Measurements from ENCODE around the gene DPP10. TPM values are rescaled to one million over a fixed set of nuclear protein-coding genes. Genes with fewer than 3 reads are reported as not detected.
"Not testable (repeated sequence)": the region's sequence is repeated elsewhere in the genome, so short reads cannot be mapped to it uniquely, and the experiment has no call there.

DPP10 gene
- 0.05 and 1.8 TPM in 2 replicates for polyA plus RNA-seq (2014; cell fraction: cytosol; rRNA removed)
- polyA plus RNA-seq (2014; cell fraction: nucleus; rRNA removed) = not detected in 2 replicates

DNA sequence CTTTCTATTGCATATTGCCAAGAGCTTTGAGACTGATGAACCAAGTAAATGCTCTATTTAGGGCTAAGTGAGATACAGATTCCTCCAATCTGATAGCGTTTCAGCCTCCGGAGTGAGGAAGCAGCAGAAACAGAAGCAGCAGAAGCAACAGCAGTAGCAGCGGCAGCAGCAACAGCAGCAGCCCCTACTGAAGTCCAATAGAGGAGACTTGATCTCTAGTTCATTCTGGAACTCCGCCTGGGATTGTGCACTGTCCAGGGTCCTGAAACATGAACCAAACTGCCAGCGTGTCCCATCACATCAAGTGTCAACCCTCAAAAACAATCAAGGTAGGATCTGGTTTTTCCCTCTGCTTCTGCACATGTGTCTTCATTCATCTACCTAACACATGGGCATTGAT is at the start of gene DPP10:
Gene DPP10, plus strand, starts transcription at position 132 of the 400 bp plus-strand sequence.
- DNase-seq (ENCODE audit: low spot score) = no peak

DNA sequence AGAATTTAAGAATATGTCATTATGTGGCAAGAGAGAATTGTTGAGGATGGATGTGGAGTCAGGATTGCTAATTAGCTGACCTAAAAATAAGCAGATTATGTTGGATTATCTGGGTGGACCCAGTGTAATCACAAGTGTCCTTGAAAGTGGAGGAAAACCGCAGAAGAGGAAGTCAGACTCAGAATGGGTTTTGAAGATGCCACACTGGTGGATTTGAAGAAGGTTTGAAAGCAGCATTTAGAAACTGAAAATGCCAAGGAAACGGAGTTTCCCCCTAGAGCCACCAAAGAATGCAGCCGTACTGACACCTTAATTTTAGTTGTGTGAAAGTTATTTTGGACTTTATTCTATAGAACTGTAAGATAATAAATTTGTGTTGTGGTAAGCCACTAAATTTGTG is 41.6 kb upstream of the DPP10 start:
- no peak for DNase-seq (ENCODE audit: low spot score)

DNA sequence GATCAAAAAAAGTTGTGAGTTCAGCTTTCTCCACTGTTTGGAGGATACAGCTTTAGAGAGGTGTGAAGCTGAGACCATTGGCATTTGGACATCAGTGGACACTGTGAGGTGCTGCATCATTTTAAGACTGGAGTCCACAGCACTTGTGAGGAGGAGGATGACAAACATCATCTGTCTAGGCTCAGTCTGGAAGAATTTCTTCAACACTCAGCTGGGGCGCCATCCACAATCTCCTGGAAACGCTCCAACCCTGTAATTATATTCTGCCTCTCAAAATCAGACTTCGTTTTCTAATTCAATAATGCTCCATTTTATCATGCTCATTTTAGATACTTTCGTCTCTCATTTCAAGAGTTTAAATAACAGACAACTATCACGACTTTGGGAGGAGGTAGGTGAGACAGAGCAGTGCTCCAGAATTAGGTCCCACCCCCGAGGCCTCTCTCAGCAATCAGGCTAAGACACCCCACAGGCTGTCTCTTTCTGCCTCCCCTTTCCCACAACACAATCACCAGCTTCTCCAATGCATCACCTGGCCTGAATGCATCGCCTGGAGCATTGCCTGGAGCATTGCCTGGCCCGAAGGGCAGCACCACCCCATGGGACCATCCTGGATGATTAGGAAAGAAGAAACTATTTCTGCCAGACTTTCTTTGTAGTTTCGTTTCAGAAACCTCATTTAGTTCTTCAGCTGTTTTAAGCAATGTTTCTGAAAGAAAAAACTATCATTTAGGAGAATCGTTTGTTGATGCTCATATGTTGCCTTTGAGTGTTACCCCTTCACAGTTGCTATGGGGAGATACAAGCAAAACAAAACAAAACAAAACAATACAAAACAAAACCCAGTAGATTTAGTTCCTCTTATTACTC is 37.0 kb upstream of the DPP10 start:
- no peak for DNase-seq (ENCODE audit: low spot score)

DNA sequence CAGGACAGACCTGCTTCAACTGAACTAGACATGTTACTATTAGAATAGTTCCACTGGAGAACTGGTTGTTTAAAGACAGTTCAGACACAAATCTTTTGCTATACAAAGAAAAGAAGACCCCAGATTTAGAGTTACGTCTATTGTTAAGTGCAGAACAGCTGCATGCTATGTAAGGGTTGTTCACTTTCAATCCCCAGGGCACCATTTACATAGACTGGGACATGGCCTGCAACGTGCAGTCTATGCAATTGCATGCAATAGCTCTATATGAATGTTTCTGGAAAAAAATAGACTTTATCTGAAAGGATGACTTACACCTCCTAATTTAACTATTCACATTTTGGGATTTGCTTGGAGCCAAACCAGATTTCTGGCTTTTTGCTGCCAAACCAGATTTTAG is 36.1 kb upstream of the DPP10 start:
- no peak for DNase-seq (ENCODE audit: low spot score)

DNA sequence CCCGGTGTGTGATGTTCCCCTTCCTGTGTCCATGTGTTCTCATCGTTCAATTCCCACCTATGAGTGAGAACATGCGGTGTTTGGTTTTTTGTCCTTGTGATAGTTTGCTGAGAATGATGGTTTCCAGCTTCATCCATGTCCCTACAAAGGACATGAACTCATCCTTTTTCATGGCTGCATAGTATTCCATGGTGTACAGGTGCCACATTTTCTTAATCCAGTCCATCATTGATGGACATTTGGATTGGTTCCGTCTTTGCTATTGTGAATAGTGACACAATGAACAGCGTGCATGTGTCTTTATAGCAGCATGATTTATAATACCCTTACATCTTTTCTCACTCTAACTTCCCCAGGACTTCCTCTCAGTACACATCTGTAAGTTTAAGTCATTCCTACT is 35.1 kb upstream of the DPP10 start:
- DNase-seq (ENCODE audit: low spot score) = not testable (repeated sequence)

DNA sequence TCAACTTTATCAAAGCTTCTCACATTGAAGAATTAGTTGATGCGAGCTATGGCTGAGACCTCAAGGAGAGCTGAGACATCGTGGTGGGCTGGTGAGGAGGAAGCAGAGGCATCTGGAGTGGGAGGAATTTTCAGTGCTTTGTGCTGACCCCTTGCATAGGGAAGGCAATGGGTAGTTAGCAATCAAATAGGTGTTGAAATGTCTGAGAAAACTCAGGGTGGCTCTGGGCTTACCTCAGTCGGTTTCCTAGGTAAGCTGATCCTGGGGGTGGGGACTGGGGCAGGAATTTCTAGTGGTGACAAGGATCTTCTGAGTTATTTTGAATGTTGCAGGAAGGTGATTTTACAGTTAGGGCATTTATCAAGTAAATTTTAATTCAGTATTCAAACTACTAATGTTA is 20.7 kb upstream of the DPP10 start:
- DNase-seq (ENCODE audit: low spot score) = no peak

DNA sequence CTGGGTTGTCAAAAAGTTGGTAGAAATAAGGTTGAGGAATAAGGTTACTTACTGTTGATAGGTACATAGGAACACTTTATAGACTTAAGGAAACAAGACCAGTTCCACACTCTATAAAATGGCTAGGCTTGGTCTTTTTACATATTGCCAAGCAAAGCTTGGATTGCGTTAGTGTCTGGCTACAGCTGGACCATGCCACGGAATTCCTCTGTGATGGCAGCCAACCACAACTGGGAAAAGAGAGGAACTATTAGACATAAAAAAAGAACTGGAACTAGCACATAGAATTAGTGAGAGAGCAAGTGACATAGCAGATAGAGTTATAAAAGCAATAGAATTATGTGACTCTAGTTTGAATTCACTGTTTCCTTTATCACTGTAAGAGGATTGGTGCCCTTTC is 17.7 kb upstream of the DPP10 start:
- DNase-seq (ENCODE audit: low spot score) = no peak

DNA sequence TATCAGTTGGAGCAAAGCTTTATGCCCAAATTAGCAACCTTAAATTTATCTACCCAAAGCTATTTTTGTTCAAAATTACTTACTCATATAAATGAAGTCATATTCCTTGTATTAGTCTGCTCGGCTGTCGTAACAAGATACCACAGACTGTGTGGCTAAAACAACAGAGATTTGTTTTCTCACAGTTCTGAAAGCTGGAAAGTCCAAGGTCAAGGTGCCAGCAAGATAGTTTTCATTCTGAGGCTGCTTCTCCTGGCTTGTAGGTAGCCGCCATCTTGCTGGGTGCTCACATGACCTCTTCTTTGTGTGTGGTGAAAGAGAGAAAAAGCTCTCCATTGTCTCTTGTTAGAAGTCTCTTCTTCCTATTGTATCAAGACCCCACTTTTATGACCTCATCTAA is 15.7 kb upstream of the DPP10 start:
- no peak for DNase-seq (ENCODE audit: low spot score)

DNA sequence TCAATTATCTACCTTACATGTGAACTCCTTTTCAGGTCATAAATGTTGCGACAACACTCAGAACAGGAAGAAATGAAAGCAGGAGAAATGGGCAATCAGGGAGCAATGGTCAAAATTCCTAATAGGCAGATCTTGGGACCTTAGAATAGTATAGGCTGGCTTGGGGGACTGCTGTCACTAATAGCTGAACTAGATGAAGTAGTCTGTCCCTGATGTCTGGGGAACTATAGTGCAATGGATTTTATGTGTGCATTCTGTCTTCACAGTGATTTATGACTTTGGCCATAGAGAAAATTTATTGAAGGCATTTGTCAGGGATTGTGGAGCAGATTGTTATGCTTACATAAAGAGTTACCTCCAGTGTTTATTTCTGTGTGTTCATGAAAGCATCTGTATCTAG is 6.1 kb upstream of the DPP10 start:
- no peak for DNase-seq (ENCODE audit: low spot score)

DNA sequence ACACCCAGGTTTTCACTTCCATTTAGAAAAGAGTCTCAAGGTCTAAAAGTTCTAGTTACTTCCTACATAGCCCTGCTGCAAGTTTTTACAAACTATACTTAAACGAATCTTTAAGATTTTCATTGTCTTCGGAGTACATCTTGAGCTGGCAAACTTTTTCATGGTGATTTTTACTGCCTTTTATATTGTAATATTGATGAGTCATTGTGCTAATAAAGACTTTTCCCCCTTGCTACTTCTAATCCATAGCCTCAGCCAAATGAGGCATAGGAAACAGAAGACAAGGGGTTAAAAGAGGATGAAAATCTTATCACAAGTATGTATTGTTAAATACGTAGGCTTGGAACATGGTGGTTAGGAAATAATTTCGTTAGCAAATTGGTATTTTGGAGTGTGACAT is 4.1 kb downstream of the DPP10 start:
- no peak for DNase-seq (ENCODE audit: low spot score)

DNA sequence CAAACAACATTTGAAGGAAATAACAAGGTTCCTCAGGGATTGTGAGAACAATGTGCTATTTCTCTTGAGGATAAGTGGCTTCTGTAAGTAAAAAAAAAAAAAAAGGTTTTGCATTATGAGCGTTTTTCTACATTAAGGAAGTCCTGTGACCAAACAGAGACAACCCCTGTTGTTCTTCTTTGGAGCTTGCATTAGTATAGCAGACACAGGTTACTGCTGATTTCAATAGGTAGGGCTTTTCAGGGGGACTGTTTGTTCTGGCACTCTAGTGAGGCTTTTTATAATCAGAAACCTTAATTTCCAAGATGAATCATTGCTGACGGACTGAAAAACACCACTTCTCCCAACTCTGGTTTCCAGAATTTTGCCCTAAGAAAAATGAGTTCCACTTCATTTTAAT is 8.2 kb downstream of the DPP10 start:
- no peak for DNase-seq (ENCODE audit: low spot score)

DNA sequence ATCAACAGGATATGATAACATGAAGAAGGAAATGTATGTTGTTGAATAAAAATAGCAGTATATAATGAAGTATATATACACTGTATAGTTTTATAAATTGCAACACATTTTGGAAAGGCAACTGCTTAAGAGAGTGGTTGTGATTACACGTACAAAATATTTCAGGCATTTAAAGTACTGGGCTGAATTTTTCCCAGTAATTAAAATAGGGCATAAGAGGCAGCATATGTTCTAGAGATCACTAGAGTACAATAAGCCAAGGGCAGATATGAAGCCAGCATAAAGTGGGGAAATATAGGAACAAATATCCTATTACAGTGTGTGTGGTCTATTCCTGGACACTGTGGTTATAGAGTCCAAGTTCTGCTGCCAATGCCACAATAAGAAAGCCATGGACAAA is 14.1 kb downstream of the DPP10 start:
- DNase-seq (ENCODE audit: low spot score) = no peak

DNA sequence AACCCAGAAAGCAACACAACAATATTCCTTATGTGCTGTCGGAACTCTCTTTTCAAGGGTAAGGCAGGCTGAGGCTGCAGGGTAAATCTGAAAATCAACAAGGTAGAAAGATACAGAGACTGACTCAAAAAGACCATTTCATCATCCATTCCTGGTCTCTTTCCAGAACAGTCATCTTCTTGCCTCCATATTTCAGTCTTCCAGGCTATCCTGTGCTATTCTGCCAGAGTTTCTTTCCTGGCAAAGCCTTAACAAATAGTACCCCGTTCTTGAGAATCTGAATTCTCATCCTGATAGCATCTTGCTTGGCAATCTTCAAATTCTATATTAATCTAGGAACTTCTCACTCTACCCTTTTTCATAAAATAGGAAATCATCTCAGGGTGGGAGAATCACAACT is 15.5 kb downstream of the DPP10 start:
- no peak for DNase-seq (ENCODE audit: low spot score)

DNA sequence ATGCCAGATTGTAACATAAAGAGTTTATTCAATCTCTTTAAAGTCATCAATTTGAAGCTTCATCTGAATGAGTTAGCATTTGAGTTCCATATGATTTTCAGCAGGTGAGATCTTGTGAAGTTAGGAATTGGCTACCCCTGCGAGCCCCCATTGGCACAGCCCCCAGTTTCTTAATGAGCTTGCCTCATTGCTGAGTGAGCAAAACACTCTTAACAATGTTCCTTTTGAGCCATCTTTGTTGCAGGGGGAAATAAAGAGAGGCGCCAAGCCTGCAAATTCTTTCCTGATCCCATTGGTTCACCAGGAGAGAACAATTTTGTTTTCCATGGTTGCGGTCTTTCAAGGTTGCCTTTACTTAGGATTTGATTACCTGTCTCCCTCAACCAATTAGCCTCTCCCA is 18.7 kb downstream of the DPP10 start:
- no peak for DNase-seq (ENCODE audit: low spot score)

DNA sequence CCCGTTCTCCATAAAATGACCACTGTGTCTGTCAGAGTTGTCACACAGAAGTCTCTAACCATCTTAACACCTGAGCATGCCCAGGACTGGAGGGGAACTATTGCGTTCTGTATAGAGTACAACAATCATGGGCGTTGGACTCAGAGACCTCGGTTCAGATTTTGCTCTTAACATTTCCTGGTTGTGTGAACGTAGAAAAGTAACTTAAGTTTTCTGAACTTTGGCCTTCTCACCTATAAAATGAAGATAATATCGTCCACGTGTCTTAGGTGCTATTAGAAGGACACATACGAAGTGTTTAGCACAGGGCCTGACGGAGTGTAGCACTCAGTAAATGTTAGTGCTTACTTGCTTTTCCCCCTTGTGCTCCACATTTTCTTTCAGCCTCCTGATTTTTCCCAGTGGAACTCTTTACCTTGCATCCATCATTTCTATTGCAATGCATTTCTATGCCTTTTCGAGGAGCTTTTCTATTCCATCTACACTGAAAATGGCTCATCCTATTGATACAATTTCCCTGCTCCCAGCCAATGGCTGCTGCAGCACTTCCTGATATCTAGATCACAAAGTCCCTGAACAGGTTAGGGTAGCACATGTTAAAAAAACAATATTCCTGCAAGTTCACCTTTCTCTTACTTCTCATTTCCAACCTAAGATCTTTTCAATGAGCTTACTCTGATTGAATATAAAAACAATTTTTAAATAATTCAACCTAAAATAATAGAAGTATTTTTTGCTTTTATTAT is 22.7 kb downstream of the DPP10 start:
- no peak for DNase-seq (ENCODE audit: low spot score)

DNA sequence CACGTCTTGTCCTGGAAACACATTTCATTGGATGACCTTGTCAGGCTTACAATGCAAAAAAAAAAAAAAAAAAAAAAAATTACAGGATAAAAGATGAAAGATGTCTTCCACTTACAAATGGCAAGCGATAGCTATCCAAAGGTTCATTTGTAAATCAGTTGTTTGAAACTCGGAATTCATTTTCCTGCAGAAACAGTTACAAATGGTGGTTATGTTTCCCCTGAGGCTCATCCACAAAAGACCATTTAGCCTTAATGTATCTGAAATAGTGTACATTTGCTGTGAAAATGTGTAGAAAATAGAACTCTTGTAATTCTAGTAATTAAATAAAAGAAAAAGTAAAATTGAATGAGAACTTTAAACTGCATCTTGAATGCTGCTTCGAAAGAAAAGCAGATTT is 25.9 kb downstream of the DPP10 start:
- no peak for DNase-seq (ENCODE audit: low spot score)

DNA sequence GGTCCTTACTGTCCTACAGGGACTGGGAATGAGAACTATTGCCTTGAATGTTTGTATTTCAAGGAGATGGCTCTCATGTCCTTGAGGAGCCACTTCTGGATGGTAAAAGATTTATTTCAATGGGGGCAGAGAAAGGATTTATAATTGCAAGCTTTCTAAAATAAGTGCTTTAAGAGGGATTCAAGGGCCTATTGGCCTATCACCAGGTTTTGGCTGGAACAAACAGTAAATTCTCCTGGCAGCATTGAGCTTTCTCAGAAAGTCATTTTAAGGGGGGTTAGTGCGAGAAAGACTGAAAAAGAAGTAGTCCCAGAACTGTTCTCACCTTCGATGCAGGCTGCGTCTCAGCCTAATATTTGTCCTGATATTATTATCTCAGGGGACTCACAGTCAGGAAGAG is 29.8 kb downstream of the DPP10 start:
- no peak for DNase-seq (ENCODE audit: low spot score)

DNA sequence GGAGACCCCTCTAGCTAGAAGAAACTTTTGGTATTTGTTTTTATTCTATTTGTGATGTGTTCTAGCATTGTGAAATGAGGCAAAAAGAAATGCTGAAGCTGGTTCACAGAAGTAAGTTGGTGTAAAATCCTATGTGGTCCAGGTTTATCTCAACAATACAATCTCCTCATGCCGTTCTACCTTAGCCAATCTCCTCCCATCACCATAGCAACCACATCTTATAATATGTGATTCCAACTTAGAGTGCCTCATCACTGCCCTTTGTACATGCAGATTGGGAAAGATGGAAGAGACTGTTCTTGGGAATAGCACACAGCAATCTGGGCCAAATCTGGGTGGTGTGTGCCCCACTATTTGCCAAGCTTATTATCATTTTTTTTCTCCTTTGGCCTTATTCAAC is 30.3 kb downstream of the DPP10 start:
- DNase-seq (ENCODE audit: low spot score) = no peak

DNA sequence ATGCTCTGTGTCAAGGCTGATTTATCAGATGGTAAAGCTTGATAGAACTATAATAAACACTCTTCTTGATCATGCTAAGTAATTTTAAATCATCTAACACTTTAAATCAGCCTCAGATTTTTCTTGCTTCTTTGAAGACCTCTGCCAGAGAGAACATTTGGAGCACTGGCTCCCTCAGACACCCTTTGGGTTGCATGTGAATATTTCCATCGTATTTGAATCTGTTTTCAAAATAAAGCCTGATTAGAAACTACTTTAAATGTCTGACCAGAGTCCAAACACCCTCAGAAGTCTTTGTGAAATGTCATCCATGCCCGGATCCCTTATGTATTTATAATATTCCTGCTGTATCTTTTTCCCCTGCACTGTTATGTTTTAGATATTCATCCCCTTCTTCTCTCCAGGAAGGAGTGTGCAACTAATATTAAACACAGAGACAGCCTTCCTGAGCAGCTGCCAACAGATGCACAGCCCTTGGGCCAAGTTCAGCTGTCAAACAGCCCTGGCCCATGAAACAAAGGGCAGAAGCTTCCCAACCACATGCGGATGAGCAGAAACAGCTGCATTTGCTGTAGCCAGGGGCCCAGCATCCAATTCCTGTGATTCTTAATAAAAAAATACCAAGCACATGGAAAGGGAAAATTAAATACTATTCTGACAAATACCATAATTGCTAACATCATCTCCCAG is 46.5 kb downstream of the DPP10 start:
- DNase-seq (ENCODE audit: low spot score) = no peak

DNA sequence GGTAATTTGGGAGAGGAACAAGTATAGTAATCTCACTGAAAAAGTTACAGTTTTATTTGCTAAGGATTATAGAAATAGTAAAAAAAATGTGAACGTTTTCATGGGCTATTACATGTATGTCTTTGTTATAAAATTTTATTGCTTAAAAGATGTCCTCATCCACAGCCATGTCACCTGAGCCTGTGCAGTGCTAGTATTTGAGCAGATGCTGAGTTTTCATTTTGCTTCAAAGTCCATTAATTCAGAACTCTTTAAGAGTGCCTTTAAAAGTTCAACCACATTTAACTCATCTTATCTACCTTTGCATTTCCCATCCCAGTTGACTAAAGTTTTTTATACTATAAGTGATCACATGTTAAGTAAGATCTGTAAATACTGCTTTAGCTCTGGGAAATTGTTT is 52.6 kb downstream of the DPP10 start:
- DNase-seq (ENCODE audit: low spot score) = no peak

DNA sequence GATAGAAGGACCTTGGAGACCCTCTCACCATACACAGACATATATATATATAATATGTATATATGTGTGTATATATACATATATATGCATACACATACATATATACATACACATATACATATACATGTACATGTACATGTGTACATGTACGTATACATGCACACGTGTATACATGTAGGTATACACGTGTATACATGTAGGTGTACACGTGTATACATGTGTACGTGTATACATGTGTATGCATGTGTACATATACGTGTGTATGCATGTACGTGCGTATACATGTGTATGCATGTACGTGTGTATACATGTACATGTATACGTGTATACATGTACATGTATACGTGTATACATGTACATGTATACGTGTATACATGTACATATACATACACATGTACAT is 54.5 kb downstream of the DPP10 start:
- DNase-seq (ENCODE audit: low spot score) = no peak

DNA sequence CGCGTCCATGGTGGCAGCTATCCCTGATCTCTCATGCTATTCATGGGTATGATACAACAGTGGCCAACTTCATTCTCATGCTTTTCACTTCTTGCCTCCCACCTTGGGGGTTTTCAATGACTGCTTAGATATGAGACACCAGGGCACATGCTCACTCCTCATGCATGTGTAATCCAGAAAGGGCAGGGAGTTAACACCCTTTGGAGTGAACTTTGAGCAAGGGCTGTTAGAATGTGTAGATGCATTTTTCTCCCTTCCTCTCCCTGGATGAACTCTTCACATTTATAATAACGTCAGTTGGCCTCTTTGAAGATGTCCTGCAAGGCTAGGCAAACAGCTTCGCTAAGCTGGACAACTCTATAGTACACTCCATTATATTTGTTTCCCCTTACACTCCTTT is 56.7 kb downstream of the DPP10 start:
- DNase-seq (ENCODE audit: low spot score) = no peak
